Inferior parietal cortex (tissue), 1 donor: Measurements from ENCODE around the gene ATF7IP.
"Not testable (repeated sequence)": the region's sequence is repeated elsewhere in the genome, so short reads cannot be mapped to it uniquely, and the experiment has no call there.

Source experiments
- DNase-seq: peaks from one replicate; pipeline ENCODE4 v3.0.0-alpha.2; 2016; ENCODE audit errors: extremely low spot score

The ATF7IP gene, protein sequence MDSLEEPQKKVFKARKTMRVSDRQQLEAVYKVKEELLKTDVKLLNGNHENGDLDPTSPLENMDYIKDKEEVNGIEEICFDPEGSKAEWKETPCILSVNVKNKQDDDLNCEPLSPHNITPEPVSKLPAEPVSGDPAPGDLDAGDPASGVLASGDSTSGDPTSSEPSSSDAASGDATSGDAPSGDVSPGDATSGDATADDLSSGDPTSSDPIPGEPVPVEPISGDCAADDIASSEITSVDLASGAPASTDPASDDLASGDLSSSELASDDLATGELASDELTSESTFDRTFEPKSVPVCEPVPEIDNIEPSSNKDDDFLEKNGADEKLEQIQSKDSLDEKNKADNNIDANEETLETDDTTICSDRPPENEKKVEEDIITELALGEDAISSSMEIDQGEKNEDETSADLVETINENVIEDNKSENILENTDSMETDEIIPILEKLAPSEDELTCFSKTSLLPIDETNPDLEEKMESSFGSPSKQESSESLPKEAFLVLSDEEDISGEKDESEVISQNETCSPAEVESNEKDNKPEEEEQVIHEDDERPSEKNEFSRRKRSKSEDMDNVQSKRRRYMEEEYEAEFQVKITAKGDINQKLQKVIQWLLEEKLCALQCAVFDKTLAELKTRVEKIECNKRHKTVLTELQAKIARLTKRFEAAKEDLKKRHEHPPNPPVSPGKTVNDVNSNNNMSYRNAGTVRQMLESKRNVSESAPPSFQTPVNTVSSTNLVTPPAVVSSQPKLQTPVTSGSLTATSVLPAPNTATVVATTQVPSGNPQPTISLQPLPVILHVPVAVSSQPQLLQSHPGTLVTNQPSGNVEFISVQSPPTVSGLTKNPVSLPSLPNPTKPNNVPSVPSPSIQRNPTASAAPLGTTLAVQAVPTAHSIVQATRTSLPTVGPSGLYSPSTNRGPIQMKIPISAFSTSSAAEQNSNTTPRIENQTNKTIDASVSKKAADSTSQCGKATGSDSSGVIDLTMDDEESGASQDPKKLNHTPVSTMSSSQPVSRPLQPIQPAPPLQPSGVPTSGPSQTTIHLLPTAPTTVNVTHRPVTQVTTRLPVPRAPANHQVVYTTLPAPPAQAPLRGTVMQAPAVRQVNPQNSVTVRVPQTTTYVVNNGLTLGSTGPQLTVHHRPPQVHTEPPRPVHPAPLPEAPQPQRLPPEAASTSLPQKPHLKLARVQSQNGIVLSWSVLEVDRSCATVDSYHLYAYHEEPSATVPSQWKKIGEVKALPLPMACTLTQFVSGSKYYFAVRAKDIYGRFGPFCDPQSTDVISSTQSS

DNA sequence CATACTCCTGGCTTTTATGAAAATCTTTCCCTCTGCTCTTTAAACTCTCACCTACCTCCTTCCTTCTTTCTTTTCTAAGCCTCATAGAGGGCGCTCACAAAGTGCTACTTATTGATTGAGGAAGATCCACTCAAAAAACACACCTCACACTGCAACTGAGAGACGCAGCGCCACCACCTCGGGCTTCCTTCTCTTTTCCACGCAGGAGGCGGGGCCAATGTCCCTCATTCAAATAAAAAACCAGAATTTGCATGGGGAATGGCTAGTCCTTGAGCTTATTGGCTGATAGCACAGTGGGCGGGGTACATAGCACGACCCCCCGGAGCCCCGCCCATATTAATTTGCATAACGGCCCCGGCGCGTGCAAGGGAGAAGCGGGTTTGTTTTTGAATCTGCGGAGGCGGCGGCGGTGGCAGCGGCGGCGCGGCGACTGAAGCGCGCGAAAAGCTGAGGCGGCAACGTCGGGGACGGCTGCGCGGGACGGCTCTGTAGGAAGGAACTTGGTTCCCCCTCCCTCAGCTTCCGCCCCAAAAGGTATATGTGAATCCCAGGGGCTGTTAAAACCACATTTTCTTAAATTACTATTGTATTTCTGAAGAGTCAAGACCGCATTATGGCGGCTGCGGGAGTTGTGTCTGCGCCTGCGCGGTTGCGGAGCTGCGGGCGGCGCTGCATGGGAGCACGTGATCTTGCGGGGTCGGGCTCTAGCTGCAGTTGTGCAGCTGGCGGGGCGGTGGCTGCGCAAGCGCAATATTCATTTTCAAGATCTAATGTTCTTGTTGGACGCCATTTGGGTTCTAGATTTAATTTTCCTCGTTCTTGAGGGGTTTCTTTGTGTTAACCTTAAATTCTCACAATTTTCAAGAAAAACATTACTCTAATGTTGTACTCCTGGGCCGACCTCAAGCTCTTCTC lies at the start of gene ATF7IP:
Gene ATF7IP, plus strand, starts transcription at position 389 of the 915 bp plus-strand sequence. CDS start 58,234 bp downstream, outside the sequence.
- peak; percentile 96 for DNase-seq

DNA sequence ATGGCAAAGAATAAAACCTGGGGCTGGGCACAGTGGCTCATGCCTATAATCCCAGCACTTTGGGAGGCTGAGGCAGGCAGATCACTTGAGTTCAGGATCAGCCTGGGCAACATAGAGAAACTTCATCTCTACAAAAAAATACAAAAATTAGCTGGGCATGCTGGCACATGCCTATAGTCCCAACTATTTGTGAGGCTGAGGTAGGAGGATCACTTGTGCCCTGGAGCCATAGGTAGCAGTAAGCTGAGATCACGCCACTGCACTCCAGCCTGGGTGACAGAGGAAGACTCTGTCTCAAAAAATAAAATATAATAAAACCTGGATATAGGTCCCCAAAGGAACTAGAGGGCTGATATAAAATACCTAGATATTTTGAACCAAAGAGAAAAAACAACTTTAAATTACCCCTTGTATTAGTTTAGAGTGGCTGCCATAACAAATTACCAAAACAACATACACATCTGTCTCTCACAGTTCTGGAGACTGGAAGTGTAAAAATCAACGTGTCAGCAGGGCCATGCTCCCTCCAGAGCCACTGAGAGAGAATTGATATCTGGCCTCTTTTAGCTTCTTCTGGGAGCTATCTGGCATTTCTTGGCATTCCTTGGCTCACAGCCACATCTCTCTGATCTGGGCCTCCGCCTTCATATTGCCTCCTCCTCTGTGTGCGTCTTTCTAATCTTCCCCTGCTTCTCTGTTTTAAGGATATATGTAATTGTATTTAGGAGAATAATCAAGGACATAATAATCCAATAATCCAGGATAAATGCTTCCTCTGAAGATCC lies 47.9 kb upstream of the ATF7IP start:
- no peak for DNase-seq

DNA sequence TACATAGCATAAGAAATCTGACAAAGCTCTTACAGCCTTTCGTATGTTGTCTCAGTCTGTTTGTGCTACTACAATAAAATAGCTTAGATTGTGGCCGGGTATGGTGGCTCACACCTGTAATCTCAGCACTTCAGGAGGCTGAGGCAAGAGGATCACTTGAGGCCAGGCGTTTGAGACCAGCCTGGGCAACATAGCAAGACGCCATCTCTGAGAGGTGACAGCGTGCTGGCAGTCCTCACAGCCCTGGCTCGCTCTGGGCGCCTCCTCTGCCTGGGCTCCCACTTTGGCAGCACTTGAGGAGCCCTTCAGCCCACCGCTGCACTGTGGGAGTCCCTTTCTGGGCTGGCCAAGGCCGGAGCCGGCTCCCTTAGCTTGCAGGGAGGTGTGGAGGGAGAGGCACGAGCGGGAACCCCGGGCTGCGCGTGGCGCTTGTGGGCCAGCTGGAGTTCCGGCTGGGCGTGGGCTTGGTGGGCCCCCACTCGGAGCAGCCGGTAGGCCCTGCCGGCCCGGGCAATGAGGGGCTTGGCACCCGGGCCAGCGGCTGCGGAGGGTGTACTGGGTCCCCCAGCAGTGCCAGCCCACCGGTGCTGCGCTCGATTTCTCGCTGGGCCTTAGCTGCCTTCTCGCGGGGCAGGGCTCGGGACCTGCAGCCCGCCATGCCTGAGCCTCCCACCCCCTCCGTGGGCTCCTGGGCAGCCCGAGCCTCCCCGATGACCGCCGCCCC lies 45.6 kb upstream of the ATF7IP start:
- not testable (repeated sequence) for DNase-seq

DNA sequence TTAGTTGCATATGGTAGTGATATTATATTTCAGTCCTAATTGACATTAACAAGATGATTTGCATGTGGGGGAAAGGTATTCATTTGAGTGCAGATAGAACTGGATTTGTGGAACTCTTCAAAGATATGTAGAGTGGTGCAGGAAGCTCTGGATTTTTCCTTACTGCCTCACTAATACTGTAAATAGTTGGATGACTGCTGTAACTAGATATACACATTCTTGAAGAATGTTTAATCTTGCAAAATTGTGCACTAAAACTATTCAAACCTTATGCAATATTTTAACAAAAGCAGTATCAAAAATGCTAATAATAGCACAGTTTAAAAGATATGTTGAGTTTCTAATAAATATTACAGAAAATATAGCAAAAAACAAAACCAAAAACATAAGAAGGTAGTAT lies 43.1 kb upstream of the ATF7IP start:
- no peak for DNase-seq

DNA sequence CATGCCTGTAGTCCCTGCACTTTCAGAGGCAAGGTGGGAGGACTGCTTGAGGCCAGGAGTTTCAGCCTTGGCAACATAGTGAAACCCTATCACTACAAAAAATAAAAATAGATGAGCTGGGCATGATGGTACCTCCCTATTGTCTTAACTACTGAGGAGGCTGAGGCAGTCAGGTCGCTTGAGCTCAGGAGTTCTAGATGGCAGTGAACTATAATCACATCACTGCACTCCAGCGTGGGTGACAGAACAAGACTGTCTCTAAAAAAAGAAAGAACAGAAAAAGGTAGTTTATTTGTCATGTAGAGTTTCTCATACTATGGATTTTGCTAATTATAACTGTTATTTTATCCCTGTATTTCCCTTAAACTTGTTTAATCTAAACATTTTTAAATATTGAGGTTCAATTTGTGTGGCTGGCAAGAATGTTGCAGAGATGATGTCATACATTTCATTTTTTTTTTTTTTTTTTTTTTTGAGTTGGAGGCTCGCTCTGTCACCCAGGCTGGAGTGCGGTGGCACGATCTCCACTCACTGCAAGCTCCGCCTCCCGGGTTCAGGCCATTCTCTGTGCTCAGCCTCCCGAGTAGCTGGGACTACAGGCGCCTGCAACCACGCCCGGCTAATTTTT lies 39.7 kb upstream of the ATF7IP start:
- DNase-seq, result no peak

DNA sequence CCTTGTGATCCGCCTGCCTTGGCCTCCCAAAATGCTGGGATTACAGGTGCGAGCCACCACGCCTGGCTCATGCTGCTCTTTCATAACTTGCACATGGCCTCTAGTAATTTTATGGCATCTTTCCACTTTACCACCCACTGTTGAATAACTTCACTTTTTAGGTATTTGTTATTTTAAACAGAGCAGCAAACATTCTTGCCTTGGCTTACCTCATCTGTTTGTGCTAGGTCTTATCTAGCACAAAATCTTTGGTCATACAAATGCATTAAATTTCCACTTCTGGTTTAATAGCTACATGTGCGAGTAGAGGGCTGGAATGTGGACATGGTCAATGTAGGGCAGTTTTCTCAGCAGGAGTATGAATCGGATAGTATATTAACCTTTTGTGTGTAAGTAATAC lies 38.8 kb upstream of the ATF7IP start:
- DNase-seq, result no peak

DNA sequence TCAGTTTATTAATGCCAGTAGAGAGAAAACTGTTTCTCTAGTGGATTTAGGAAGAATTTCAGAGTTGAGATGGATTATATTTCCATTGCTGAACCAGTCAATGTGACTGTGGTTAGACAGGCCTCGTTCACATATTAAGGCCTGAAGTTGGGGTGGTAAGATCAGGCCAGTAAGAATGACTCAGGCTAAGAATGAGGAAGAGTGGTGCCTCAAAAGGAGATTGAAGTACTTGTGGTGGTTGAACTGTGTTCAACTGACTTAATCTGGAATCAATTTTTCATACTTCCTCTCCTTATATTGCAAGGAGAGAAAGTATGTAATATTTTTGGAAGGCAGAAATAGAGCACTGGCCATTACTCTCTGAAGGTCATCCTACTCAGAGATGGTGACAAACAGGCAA lies 37.8 kb upstream of the ATF7IP start:
- DNase-seq, result no peak

DNA sequence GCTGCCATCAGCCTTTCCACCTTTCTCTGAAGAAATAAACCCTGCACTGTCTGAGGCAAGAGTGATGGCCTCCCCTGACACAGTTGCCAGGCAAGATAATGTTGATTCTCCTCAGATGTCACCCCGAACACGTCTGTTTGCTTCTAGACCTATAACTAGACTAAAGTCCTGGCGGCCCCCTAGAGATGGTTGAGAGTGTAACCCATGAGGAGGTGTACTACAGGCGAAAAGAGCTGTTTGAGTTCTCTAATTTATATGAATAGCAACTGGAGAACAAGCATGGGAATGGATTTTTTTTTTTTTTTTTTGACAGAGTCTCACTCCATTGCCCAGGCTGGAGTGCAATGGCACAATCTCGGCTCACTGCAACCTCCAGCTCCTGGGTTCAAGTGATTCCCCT lies 33.0 kb upstream of the ATF7IP start:
- no peak for DNase-seq

DNA sequence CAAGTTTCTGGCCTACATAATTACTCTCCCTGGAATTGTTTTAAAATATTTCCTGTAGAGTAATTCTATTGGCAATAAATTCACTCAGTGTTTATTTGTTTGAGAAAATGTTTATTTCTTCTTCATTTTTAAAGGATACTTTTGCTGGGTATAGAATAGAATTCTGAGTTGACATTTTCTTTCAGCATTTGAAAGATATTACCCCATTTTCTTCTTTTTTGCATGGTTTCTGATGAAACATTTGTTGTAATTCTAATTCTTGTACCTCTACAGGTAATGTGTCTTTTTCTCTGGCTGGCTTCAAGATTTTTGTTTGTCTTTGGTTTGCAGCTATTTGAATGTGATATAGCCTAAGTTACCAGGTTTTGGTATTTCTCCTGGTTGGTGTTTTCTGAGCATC lies 25.1 kb upstream of the ATF7IP start:
- DNase-seq, result no peak

DNA sequence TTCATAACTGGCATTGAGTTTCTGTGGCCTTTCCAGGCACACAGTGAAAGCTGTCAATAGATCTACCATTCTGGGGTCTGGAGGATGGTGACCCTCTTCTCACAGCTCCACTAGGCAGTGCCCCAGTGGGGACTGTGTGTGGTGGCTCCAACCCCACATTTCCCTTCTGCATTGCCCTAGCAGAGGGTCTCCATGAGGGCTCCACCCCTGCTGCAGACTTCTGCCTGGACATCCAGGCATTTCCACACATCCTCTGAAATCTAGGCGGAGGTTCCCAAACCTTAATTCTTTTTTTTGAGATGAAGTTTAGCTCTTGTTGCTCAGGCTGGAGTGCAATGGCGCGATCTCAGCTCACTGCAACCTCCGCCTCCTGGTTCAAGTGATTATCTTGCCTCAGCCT lies 14.0 kb upstream of the ATF7IP start:
- not testable (repeated sequence) for DNase-seq

DNA sequence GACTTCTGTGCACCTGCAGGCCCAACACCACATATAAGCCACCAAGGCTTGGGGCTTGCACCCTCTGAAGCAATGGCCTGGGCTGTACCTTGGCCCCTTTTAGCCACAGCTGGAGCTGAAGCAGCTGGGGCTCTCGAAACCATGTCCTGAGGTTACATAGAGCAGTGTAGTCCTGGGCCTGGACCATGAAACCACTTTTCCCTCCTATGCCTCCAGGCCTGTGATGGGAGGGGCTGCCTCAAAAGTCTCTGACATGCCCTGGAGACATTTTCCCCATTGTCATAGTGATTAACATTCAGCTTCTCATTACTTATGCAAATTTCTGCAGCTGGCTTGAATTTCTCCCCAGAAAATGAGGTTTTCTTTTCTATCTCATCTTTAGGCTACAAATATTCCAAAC lies 13.4 kb upstream of the ATF7IP start:
- DNase-seq, result not testable (repeated sequence)

DNA sequence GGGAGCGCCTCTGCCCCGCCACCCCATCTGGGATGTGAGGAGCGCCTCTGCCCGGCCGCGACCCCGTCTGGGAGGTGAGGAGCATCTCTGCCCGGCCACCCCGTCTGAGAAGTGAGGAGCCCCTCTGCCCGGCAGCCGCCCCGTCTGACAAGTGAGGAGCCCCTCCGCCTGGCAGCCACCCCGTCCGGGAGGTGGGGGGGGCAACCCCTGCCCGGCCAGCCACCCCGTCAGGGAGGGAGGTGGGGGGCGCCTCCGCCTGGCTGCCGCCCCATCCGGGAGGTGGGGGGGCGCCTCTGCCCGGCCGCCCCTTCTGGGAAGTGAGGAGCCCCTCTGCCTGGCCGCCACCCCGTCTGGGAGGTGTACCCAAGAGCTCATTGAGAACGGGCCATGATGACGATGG lies 10.8 kb upstream of the ATF7IP start:
- not testable (repeated sequence) for DNase-seq

DNA sequence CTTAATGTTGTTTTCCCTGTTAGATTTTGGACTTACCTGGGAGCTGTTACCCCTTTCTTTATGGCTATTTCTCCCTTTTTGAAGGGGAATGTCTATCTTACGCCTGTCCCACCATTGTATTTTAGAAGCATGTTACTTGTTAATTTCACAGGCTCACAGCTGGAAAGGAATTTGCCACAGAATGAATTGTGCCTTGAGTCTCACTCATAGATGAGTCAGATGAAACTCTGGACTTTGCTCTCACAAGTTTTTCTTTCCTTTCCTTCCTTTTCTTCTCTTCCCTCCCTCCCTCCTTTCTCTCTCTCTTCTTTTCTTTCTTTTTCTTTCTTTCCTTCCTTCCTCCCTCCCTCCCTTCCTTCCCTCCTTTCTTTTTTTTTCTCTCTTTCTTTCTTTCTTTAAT lies 9.3 kb upstream of the ATF7IP start:
- DNase-seq, result no peak

DNA sequence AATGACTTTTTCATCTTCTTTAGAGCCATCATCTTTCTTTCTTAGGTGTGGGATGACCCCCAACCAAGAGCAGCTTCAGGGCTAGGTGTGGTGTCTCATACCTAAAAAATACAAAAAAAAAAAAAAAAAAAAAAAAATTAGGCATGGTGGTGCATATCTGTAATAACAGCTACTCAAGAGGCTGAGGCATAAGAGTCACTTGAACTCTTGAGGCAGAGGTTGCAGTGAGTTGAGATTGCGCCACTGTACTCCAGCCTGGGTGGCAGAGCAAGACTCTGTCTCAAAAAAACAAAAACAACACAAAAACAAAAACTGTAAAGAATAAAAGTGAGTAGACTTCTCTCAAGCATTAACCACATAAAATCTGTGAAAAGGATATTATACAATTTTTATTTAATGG lies 8.0 kb upstream of the ATF7IP start:
- DNase-seq, result no peak

DNA sequence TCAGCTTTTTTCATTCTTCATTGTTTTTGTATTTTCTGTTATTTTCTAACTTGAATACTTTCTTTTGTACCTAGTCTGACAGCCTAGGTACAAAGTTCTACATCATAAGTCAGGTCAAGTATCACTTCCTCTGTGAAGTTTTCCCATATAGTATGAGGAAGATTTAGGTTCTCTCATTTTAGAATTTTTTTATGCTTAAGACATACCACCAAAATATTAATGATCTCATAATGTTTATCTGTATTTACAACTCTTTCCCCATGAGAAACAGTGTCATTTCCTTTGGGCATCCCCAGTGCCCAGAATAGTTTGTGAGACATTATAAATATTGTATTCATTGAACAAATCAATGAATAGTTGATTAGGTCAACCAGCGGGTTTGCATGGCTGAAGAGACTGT lies 3.1 kb upstream of the ATF7IP start:
- DNase-seq, result no peak

DNA sequence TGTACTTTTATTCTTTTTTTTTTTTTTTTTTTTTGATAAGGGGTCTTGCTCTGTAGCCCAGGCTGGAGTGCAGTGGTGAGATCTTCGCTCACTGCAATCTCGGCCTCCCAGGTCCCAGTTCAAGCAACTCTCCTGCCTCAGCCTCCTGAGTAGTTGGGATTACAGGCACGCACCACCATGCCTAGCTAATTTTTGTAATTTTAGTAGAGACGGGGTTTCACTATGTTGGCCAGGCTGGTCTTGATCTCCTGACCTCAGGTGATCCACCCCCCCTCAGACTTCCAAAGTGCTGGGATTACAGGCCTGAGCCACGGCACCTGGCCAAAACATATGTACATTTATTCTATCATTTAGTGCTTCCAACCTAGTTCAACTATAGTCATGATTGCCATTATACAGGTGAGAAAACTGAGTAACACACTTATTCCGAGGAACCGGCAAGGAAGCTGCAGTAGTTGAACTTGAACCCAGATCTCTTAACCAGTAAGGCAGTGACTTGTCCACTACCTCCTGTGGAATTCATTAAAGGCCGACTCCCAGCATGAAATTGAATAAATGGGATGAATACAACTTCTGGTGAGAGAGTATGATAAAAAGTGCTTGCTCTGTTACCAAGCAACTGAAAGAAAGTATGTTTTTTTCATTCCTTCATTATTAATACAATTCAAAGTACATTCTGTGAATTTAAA lies 755 bp upstream of the ATF7IP start:
- DNase-seq, result no peak

DNA sequence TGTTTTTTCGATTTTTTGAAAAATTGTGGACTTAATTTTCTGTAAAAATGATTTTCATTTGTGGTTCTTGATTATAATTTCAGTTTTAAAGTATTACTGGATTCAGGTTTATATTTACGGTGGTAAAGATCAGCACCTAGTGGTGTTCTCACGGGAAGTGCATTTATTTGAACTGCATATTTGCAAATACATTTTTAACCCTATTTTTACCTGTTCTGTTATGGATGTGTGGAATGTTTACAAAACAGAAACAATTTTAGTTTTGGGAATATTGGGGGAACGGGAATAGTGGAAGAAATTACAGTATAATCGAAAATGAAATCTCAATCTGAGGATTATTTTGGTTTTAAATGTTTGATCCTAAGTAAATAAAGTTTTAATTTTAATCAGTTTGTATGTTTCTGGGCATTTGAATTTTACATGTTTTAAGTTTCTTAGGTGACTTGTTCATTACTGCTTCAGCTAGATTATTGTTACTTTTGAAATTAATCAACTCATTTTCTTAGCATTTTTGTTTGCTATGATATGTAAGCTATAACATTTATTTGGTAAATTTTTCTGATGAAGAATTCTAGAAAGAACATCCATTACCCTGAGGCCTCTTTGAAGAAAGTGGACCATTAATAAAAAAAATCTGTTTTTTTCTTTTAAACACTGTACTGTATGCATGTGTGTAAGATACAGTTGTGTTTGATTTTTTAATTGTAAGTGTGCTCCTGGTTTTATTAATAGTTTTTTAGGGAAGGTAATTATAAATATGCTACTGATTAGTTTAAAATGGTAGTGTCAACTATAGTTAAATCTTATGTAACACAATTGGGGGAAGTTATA lies 942 bp downstream of the ATF7IP start:
- DNase-seq, result no peak
